ENCODE results near the gene ANKS3.

The ANKS3 gene

GRCh38 chr16:4682616-4683254 is 51.3 kb downstream of the ANKS3 start:
- peak; percentile 32 to 41 for DNase-seq

DNA sequence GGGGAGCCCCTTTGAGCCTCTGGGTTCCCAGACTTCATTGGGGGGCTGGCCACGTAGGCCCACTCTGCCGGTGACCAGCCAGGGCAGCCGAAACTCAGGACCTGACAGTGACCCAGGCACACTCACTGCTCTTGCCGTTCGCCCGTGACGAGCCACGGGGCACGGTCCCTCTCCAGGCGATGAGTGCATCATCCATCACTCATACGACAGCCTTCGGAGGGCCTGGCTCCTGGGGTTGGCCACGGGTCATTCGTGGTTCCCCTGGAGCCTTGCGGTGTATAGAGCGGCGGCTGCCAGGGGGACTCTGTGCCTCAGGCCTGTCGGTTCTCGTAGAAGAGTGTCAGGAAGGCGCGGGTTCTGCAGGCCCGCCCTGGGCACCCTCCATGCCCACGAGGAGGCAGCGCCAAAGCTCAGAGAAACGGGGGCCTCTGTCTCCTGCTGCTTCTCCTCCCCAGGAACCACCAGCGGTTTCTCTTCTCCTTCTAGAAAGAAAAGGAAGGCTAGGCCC is 51.9 kb downstream of the ANKS3 start:
- no peak for DNase-seq

GRCh38 chr16:4681471-4682083 is 52.5 kb downstream of the ANKS3 start:
- no peak for DNase-seq

DNA sequence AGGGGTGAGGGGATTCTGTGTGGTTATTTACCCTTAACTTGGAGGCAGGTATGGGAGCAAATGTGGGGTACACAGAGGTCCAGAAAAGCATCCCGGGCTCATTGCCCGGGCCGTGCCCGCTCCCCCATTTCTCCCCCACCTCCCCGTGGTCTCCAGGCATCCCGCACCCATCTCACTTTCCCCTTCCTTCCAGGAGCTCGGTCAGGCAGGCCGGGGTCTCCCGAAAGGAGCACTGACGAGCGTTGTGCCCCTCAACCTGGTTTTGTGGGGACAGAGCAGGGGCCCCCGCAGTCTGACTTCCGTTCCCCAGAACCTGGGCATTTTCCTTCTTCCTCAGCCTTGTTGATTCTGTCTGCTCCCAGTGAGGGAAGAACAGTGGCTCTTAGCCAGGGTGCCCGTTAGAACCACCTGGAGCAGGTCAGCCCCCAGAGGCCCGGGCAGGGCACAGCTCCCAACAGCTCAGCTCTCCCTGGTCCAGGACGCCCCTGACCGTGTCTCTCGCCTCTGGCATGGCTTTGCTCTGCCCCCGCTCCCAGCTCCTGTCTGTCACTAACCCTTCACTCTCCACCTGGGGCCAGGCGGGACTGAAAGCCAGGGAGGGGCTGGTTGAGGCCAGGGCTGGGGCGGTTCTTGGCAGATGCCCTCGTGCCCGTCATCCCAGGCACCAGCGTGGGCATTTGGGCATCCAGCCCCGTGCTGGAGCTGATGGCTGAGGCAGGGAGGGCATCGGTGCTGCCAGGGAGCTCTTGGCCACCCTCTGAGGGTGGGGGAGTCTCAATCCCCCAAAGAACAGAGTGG is 53.2 kb downstream of the ANKS3 start:
- DNase-seq = no peak

GRCh38 chr16:4679850-4680636 is 54.0 kb downstream of the ANKS3 start:
- DNase-seq = no peak

DNA sequence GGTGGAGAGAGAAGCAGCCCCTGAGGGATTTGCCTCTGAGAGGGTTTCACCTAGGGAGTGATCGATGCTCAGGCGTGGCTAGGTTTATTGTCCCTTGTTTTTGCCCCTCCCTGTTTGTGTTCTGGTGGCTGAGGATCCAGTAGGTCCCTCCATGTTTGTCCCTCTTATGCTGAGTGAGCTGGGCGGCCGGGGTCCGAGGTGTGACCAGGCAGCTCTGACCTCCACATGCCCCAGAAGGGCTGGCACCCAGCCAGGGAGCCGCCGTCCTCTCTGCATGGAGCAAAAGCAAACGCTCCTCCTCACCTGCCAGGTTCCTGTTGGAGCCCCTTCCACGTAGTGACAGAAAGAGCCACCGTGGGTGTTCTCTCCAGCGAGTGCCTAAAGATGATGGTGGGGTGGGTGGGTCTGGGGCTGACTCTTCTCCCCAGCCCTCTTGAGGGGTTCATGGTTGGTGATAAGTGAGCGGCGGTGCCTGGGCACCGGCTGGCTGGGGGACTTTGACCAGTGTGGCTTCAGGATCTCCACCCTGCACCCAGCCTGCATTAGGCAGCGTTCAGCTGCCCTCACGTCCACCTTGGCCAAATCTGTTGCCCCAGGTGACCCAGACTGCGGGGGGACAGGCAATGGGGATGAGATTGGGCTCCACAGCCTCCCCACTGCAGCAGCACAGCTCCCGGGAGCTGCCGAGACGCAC is 54.8 kb downstream of the ANKS3 start:
- DNase-seq = no peak

DNA sequence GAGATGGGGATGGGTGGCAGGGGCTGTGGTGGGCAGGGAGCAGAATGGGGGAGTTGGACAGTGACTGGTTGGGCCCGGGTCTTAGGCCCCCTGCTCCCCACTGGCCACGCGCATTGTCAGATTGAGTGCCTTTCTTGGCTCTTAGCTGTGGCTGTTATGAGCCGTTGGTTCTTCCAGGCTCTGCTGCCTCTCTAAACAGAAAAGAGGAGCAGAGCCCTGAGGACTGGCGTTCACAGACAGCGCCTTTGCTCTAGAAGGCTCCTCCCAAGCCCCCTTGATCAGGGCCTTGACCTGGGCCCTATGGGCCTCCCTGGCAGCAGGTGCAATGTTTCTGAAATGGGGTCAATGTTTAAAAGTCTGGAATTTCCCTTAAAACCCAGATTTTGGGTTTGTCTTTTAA is 55.5 kb downstream of the ANKS3 start:
- no peak for DNase-seq

- no peak for DNase-seq
Measured at GRCh38 chr16:4677994-4678393, 56.1 kb downstream of the ANKS3 start.

- DNase-seq = no peak
Measured at GRCh38 chr16:4677390-4677789, 56.7 kb downstream of the ANKS3 start.

GRCh38 chr16:4676831-4677230 is 57.2 kb downstream of the ANKS3 start:
- DNase-seq = no peak

DNA sequence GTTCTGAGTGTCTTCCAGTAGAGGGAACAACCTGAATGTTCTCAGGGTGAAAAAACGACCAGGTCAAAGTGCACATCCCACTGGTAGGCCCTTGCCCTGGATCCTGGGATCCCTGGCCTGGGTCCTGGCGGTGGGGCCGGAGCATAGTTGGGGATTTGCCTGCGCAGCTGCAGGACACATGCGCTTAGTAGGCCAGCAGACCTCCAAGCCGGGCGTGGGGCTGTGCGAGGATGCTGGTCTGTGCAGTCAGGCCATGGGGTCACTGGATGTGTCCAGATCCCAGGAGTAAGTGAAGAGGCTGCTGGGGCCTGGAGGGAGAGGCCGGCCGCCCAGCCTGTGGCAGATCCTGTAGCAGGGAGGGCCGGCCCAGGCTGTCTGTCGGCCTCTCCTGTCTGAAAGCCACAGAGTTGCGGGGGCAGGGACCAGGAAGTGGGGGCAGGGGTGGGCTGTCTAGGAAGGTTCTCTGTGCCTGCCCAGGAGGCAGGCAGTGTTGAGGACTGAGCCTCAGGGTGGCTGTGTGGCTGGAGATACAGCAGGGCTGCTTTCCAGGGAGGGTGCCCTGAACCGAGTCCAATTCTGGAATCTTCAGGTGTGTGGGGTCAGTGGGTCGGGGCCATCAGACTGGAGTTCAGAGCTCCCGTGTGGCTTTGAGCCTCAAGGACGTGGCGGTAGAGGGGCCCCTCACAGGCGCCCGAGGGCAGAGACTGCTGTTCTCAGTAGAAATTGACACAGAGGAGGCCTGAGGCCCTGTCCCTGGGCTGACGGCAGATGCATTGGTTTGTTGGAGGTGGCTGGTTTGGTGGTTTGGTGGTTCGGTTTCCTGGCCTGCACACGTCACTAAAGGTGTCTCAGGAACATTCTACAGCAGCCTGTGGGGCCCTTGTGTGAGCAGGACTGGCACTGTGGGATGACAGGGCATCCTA is 57.9 kb downstream of the ANKS3 start:
- DNase-seq = peak; percentile 46 to 56

GRCh38 chr16:4674926-4675530 is 59.0 kb downstream of the ANKS3 start:
- DNase-seq = no peak

GRCh38 chr16:4673387-4674046 is 60.6 kb downstream of the ANKS3 start:
- no peak for DNase-seq

DNA sequence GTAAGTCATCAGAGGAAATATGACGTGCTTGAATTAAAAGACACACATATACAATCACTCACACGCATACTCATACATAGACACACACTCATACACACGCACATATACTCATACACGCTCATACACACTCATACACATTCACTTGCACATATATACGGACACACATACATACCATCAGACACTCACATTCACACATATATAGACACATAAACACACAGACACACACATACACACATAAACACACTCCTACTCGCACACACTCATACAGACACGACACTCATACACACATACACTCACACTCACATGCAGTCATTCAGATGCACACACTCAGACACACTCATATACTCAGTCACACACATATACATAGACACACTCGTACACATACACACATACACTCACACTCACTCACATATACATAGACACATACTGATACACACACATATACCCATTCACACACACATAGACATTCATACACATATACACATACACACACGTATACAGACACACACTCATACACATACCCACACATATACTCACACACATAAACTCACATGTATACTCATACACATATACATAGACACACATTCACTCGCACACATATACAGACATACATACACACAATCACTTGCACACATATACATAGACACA is 65.6 kb downstream of the ANKS3 start:
- DNase-seq = no peak

GRCh38 chr16:4667203-4667963 is 66.7 kb downstream of the ANKS3 start:
- DNase-seq = no peak

DNA sequence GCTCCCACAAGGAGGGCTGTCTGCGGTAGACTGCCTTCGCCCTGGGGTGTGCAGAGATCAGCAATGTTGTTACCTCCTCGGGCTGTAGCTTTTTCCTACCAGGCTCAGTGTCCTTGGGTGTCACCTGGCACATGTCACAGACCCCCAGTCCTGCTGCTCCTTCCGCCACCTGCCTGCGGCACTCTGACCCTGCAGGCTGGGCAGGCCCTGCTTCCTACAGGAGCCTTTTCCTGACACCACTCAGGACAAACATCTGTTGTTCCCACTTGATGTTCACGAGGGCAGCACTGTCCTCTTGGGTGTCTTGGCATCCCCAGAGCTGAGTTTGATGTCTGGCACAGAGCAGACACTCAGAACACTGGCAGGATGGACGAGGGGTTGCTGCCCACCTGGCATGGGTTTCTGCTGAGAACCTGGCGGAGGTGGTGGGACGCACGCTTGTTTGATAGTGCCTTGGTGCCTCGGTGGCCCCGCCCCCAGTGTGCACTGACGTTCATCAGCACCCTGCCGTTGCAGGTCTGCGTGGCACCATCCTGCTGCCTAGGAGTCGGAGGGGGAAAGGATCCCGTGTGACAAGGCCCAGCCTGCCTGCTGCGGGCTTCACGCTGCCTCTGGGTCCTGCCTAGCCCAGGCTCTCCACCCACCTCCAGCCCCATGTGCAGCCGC is 67.4 kb downstream of the ANKS3 start:
- no peak for DNase-seq

GRCh38 chr16:4664538-4665418 is 69.3 kb downstream of the ANKS3 start:
- DNase-seq = peak; percentile 35 to 45

Measured in stimulated activated CD4-positive, alpha-beta T cell treated with anti-CD3 and anti-CD28 coated beads, Interleukin-2, amount 100 ng/mL, for 48 hours (primary cell).